ENCODE results near the gene DLGAP1. TPM values are rescaled to one million over a fixed set of nuclear protein-coding genes. Genes with fewer than 3 reads are reported as not detected.

DLGAP1 gene
- total and polyA plus RNA-seq, 2 of the 4 experiments (the other 2 are of a cell fraction), result under 0.01 to 0.09 TPM

DNA sequence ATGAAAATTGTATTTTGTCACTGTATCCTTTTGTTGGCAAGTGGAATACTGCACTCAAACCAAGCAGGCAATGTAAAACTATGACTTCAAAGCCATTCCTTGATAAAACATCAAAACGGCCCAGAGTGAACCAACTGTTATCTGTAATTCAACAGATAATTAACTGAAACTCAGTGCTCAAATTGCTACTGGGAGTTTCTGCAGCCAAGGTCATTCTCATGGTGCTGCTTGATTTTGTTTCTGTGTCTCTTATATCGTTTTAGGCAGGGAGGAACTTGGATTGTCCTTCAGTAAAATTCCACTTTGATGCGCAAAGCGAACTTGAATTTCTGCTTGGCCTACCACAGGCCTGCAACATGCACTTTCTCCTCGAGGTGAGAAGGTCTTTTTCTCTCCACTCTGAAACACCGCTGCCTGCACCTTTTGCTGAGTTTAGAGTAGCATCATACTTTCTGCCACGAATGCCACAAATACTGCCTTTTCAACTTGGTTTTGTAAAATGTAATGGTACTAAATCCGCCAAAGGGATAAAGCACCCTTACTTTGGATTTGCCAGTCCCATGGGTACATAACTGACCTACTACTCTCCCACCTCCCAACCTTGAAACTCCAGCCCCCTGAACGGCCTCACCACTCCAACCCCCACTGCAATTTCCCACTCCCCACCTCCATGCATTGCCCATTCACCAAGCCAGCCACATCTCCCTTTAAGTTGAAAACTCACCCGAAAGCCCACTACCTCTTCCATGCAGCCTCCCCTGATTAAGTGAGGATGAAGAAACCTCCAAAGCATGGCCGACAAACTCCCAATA lies 800.5 kb downstream of the DLGAP1 start:
- Histone ChIP-seq H3K18ac (ENCODE audit: low read depth, low read length) (peak overlapping the region; percentile 85; the same call in 1 of the 2 replicates), H3K27me3 (ENCODE audit: control insufficient read depth, insufficient read depth, low read length) (no peaks in the 10 kb centered on the region), H2AK5ac (ENCODE audit: low read depth, low read length) (peak overlapping the region; percentile 54), H2BK15ac (ENCODE audit: low read depth, low read length) (peak overlapping the region; percentile 96; the same call in 2 of the 3 replicates), H3K4me3 (ENCODE audit: insufficient read depth, low read depth, low read length) (no peak overlapping the region), H2BK120ac (ENCODE audit: low read depth, low read length) (peak overlapping the region; percentile 90), H2AFZ (replicated peaks; ENCODE audit: low read length, poor library complexity) (peak overlapping the region; percentile 74), H3K4me2 (ENCODE audit: low read depth, low read length) (no peak overlapping the region), H2BK5ac (ENCODE audit: low read depth, low read length, poor library complexity, severe bottlenecking) (peak overlapping the region; percentile 93), H4K91ac (ENCODE audit: insufficient read depth, low read depth, low read length) (peak overlapping the region; percentile 92), H4K5ac (ENCODE audit: low read depth, low read length) (peak overlapping the region; percentile 66), H4K20me1 (ENCODE audit: insufficient read depth, low read length) (no peaks in the 10 kb centered on the region), H2BK20ac (ENCODE audit: low read depth, low read length) (peak overlapping the region; percentile 60), H4K8ac (ENCODE audit: low read depth in 2 of 2, low read length in 2 of 2) (peak overlapping the region; percentile 68 to 87), H3K4me1 (ENCODE audit: control insufficient read depth, insufficient read depth, low read length) (peaks cover 20% of the 10 kb centered on the region), H3K9ac (ENCODE audit: low read depth, low read length) (no peak overlapping the region; the same call in 1 of the 2 replicates), H3K9me3 (ENCODE audit: control insufficient read depth, insufficient read depth, low read length) (no peaks in the 10 kb centered on the region), H3K14ac (replicated peaks; ENCODE audit: low read depth, low read length) (peak overlapping the region; percentile 42), H2AK9ac (replicated peaks; ENCODE audit: low read depth, low read length, poor library complexity) (peak overlapping the region; percentile 21), H3K36me3 (ENCODE audit: control insufficient read depth, insufficient read depth, low read length) (no peaks in the 10 kb centered on the region), H3K56ac (ENCODE audit: extremely low read depth, insufficient read depth, low read length) (peak overlapping the region; percentile 13), H3K23ac (ENCODE audit: low read depth, low read length) (peak overlapping the region; percentile 44; the same call in 1 of the 2 replicates), H3K9me1 (ENCODE audit: insufficient read depth, low read length) (peaks cover 10% of the 10 kb centered on the region), H3K27ac (ENCODE audit: insufficient read depth, low read length) (peak overlapping the region; percentile 21; the same call in 1 of the 2 replicates), H3K79me1 (ENCODE audit: low read depth in 1 of 2, low read length in 2 of 2) (peaks cover 7 to 22% of the 10 kb centered on the region in 2 experiments; a peak in 3 of 4 replicates), H3K4ac (ENCODE audit: low read depth, low read length) (peak overlapping the region; percentile 71)
- no TSS peak for BruUV-seq (replicated peaks)
- no peak for ATAC-seq (ENCODE audit: low read depth)
- ChIA-PET POLR2A (ENCODE audit: unreplicated experiment) (no interaction called here), CTCF (interaction anchor here (1.0 kb wide), 1 partner anchor 11 kb away, joined by 3 read pairs; no protein-coding TSS in a partner anchor)
- in situ Hi-C loops (cut with MboI; ENCODE audit: low sequenced_read_pairs), result no loop called here
- WGBS, 2 experiments (ENCODE audit: extremely low coverage in 2 of 2, insufficient read length in 1 of 2), result 60% methylated on average over 2 of the region's 11 CpGs; no CpG with 5 or more reads in 1 of the 2 experiments
- DNase-seq, result no peak
- intact Hi-C loops (cut with micrococcal nuclease), result loop anchor here (5.0 kb wide), 1 partner anchor 202 kb away; the partner anchor contains the start of gene TGIF1
- TF ChIP-seq CHD1 (IDR thresholded peaks at IDR 0.05; ENCODE audit: low read depth, low read length), result no peak
- TF ChIP-seq MXI1 (IDR thresholded peaks at IDR 0.05; ENCODE audit: borderline replicate concordance, low read depth, low read length), result no peak
- TF ChIP-seq RCOR1 (IDR thresholded peaks at IDR 0.05; ENCODE audit: insufficient replicate concordance, low read length), result no peak
- TF ChIP-seq, protein P1, sequence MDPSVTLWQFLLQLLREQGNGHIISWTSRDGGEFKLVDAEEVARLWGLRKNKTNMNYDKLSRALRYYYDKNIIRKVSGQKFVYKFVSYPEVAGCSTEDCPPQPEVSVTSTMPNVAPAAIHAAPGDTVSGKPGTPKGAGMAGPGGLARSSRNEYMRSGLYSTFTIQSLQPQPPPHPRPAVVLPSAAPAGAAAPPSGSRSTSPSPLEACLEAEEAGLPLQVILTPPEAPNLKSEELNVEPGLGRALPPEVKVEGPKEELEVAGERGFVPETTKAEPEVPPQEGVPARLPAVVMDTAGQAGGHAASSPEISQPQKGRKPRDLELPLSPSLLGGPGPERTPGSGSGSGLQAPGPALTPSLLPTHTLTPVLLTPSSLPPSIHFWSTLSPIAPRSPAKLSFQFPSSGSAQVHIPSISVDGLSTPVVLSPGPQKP (IDR thresholded peaks at IDR 0.05; ENCODE audit: borderline replicate concordance, low read depth, low read length), result no peak
- TF ChIP-seq FOS (IDR thresholded peaks at IDR 0.05; ENCODE audit: low read depth, low read length), result no peak
- TF ChIP-seq RFX5 (IDR thresholded peaks at IDR 0.05; ENCODE audit: low read depth, low read length), result no peak
- no peak for TF ChIP-seq NFE2L2 (IDR thresholded peaks at IDR 0.05; ENCODE audit: low read depth, low read length)
- TF ChIP-seq RAD21 (IDR thresholded peaks at IDR 0.05; ENCODE audit: low read length), result no peak
- no peak for TF ChIP-seq CEBPB (IDR thresholded peaks at IDR 0.05; ENCODE audit: low read depth, low read length)
- TF ChIP-seq USF2 (IDR thresholded peaks at IDR 0.05; ENCODE audit: low read depth, low read length), result no peak
- dilution Hi-C loops (cut with HindIII; ENCODE audit: low sequenced_read_pairs, unreplicated experiment), result no loop called here
